Astrocyte (in vitro differentiated cells and primary cell): ENCODE results near the gene TRIM26.

Experiments used
- EZH2 ChIP-seq: IDR thresholded peaks from 2 replicates; pipeline ENCODE4 v1.6.1; 2012; ENCODE audit warnings: mild to moderate bottlenecking, low read length, inconsistent platforms; ENCODE audit not compliant: insufficient read depth
- TF ChIP-seq, protein P1 (sequence below): IDR thresholded peaks from 2 replicates; pipeline ENCODE4 v1.5.1; 2011; ENCODE audit warnings: low read depth, mild to moderate bottlenecking, inconsistent platforms, low read length, moderate library complexity; ENCODE audit not compliant: insufficient read depth

DNA sequence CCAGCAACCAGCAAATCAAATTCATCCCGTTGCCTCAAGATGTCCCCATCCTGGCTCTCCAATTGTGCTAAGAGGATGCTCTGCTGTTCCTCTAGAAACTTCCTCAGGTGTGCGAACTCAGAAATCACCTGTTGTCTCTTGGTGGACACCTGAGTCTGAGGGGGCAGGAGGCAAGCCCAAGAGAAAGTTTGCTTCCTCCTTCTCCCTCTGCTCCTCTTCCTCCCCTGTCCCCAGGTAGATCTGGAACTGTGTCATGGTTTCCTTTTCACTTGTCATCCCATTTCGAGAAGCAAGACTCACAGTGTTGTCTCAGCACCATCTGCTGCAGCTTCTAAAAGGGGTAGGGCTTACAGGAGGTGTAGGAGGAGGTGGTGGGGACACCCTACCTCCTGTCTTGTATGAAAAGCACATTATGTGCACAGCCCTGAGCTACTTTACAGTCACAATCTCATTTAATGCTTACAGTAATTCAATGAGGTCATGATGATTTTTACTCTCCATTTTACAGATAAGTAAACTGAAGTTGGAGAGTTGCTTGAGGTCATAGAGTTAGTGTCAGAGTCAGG is 54.6 kb downstream of the TRIM26 start:
- TF ChIP-seq, protein P1, sequence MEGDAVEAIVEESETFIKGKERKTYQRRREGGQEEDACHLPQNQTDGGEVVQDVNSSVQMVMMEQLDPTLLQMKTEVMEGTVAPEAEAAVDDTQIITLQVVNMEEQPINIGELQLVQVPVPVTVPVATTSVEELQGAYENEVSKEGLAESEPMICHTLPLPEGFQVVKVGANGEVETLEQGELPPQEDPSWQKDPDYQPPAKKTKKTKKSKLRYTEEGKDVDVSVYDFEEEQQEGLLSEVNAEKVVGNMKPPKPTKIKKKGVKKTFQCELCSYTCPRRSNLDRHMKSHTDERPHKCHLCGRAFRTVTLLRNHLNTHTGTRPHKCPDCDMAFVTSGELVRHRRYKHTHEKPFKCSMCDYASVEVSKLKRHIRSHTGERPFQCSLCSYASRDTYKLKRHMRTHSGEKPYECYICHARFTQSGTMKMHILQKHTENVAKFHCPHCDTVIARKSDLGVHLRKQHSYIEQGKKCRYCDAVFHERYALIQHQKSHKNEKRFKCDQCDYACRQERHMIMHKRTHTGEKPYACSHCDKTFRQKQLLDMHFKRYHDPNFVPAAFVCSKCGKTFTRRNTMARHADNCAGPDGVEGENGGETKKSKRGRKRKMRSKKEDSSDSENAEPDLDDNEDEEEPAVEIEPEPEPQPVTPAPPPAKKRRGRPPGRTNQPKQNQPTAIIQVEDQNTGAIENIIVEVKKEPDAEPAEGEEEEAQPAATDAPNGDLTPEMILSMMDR: no peak
- no peak for TF ChIP-seq EZH2
